Calu3 (cell line): ENCODE measurements around the gene SLC12A5. TPM values are rescaled to one million over a fixed set of nuclear protein-coding genes. Genes with fewer than 3 reads are reported as not detected.

ENCODE experiments used
- BruUV-seq: library from RNA; stranded (reverse); fragments of 400-500 nt; replicated peaks from 2 replicates; lab custom pipeline; 2021; lab: Mats Ljungman, UMichigan
- CTCF ChIA-PET: fragments of 300-600 bp; sonication (Branson Sonifier 250); formaldehyde crosslinking; loops from one replicate; lab custom pipeline; 2022; ENCODE audit warnings: antibody characterized with exemption; lab: Charles Lee
- DNase-seq: peaks from one replicate; pipeline ENCODE4 v3.0.0; 2022
- H3K27ac Mint-ChIP-seq: one replicate; pipeline ENCODE4 v1.8.0; 2022; ENCODE audit warnings: mixed read lengths; ENCODE audit not compliant: unreplicated experiment
- H3K27me3 Mint-ChIP-seq: one replicate; pipeline ENCODE4 v1.8.0; 2022; ENCODE audit warnings: mixed read lengths; ENCODE audit not compliant: unreplicated experiment
- H3K36me3 Mint-ChIP-seq: one replicate; pipeline ENCODE4 v1.8.0; 2022; ENCODE audit warnings: mild to moderate bottlenecking, moderate library complexity, mixed read lengths; ENCODE audit not compliant: insufficient read depth, unreplicated experiment
- H3K4me1 Mint-ChIP-seq: one replicate; pipeline ENCODE4 v1.8.0; 2022; ENCODE audit warnings: mild to moderate bottlenecking, low read depth, mixed read lengths; ENCODE audit not compliant: unreplicated experiment
- H3K4me3 Mint-ChIP-seq: one replicate; pipeline ENCODE4 v1.8.0; 2022; ENCODE audit warnings: mild to moderate bottlenecking, low read depth, moderate library complexity, mixed read lengths; ENCODE audit not compliant: unreplicated experiment
- H3K9me3 Mint-ChIP-seq: one replicate; pipeline ENCODE4 v1.8.0; 2022; ENCODE audit warnings: low read depth, mixed read lengths; ENCODE audit not compliant: unreplicated experiment
- intact Hi-C: fragments of 100-400 bp; cut with micrococcal nuclease; formaldehyde crosslinking; loops from one replicate; pipeline ENCODE4 v1.10.0; 2022; ENCODE audit not compliant: unreplicated experiment
- total RNA-seq: library from RNA; stranded (reverse); gene quantifications from 2 replicates; pipeline ENCODE4 v1.2.3, GENCODE V29; 2022
- TF ChIP-seq, protein P1 (sequence below): fragments of 200-600 bp; IDR thresholded peaks from one replicate; pipeline ENCODE4 v1.8.0; 2022; ENCODE audit warnings: antibody characterized with exemption; ENCODE audit not compliant: unreplicated experiment

Gene SLC12A5
- total RNA-seq, 1 experiment from 2014 or later: 2.1 TPM

DNA sequence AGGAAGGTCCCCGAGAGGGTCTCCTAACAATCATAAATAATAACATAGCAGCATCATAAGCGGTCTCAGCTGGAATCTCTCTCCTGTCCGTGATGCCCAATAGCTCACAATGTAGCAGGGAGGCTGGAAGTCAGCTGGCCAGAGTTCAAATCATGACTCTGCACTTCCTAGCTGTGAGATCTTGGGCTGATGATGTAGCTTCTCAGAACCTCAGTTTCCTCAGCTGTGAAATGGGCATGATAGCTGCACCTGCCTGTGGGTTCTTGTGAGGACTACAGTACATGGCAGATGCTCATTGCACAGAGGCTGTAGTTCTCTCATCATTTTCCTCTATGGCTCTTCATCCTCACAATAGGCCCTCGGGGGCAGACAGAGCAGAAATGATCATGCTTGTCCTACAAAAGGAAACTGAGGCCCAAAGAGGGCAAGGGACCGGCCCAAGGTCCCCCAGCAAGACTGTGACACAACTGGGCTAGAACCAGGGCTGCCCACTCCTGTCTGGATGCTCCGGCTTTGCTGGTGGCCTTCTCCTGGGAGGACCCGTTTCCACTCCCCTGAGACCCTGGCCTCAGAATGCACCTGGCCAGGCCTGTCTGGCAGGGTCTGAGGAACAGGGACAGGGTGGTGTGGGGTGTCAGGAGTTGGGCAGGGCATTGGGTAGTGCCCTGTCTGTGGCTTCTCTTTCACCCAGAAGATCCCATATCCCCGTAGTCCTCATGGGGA lies 17.7 kb downstream of the SLC12A5 start:
- Mint-ChIP-seq H3K4me3 (no peak overlapping the region), H3K27me3 (peaks cover 100% of the 10 kb centered on the region), H3K9me3 (no peaks in the 10 kb centered on the region), H3K4me1 (no peaks in the 10 kb centered on the region), H3K27ac (no peak overlapping the region), H3K36me3 (no peaks in the 10 kb centered on the region)
- CTCF ChIA-PET: no interaction called here
- intact Hi-C loops: no loop called here
- TF ChIP-seq, protein P1, sequence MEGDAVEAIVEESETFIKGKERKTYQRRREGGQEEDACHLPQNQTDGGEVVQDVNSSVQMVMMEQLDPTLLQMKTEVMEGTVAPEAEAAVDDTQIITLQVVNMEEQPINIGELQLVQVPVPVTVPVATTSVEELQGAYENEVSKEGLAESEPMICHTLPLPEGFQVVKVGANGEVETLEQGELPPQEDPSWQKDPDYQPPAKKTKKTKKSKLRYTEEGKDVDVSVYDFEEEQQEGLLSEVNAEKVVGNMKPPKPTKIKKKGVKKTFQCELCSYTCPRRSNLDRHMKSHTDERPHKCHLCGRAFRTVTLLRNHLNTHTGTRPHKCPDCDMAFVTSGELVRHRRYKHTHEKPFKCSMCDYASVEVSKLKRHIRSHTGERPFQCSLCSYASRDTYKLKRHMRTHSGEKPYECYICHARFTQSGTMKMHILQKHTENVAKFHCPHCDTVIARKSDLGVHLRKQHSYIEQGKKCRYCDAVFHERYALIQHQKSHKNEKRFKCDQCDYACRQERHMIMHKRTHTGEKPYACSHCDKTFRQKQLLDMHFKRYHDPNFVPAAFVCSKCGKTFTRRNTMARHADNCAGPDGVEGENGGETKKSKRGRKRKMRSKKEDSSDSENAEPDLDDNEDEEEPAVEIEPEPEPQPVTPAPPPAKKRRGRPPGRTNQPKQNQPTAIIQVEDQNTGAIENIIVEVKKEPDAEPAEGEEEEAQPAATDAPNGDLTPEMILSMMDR: no peak
- no peak for DNase-seq
- BruUV-seq: no TSS peak

DNA sequence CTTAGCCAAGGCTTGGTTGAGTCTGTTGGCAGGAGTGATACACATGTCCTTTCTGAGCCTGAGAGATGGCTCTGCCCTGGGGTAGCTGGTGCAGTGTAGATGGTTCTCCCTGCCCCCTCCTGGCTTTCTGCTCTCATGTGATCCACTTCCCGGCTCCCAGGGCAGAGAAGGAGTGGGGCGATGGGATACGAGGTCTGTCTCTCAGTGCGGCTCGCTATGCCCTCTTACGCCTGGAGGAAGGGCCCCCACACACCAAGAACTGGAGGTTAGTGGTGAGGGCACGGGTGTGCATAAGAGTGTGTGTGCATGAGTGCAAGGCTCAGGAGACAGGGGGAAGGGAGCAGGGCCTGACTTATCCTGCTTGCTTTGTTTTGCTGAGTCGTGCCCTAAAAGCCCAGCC lies 18.8 kb downstream of the SLC12A5 start:
- TF ChIP-seq, protein P1: no peak
- intact Hi-C loops: no loop called here
- no peak overlapping the region for H3K4me3 Mint-ChIP-seq
- DNase-seq: no peak
- H3K36me3 Mint-ChIP-seq: no peaks in the 10 kb centered on the region
- CTCF ChIA-PET: no interaction called here
- H3K27ac Mint-ChIP-seq: no peak overlapping the region
- peaks cover 93% of the 10 kb centered on the region for H3K27me3 Mint-ChIP-seq
- no peaks in the 10 kb centered on the region for H3K9me3 Mint-ChIP-seq
- H3K4me1 Mint-ChIP-seq: no peaks in the 10 kb centered on the region
- BruUV-seq: no TSS peak

GRCh38 chr20:46049190-46049589 lies 20.2 kb downstream of the SLC12A5 start:
- no peak overlapping the region for H3K4me3 Mint-ChIP-seq
- intact Hi-C loops: no loop called here
- H3K9me3 Mint-ChIP-seq: no peaks in the 10 kb centered on the region
- no TSS peak for BruUV-seq
- H3K36me3 Mint-ChIP-seq: no peaks in the 10 kb centered on the region
- H3K4me1 Mint-ChIP-seq: no peaks in the 10 kb centered on the region
- CTCF ChIA-PET: no interaction called here
- no peak overlapping the region for H3K27ac Mint-ChIP-seq
- H3K27me3 Mint-ChIP-seq: peaks cover 93% of the 10 kb centered on the region
- TF ChIP-seq, protein P1: no peak
- no peak for DNase-seq

- Mint-ChIP-seq H3K4me3 (no peak overlapping the region), H3K27ac (no peak overlapping the region), H3K36me3 (no peaks in the 10 kb centered on the region), H3K27me3 (peaks cover 93% of the 10 kb centered on the region), H3K9me3 (no peaks in the 10 kb centered on the region), H3K4me1 (no peaks in the 10 kb centered on the region)
- no peak for DNase-seq
- TF ChIP-seq, protein P1: no peak
- no TSS peak for BruUV-seq
- intact Hi-C loops: no loop called here
- CTCF ChIA-PET: no interaction called here
Measured at GRCh38 chr20:46049815-46050214, 20.8 kb downstream of the SLC12A5 start.
